Colonic mucosa (tissue), 4 donors: ENCODE results near the gene CCDC122. TPM values are rescaled to one million over a fixed set of nuclear protein-coding genes. Genes with fewer than 3 reads are reported as not detected.

Experiments used
- DNase-seq: peaks from one replicate; pipeline ENCODE4 v3.0.0-alpha.2; 2020
- H3K27ac ChIP-seq: fragments of 200-600 bp; one replicate; pipeline ENCODE4 v1.8.0; 2021
- H3K27me3 ChIP-seq: fragments of 200-600 bp; one replicate; pipeline ENCODE4 v1.8.0; 2021
- H3K36me3 ChIP-seq: fragments of 200-600 bp; one replicate; pipeline ENCODE4 v1.8.0; 2021
- H3K4me1 ChIP-seq: fragments of 200-600 bp; one replicate; pipeline ENCODE4 v1.8.0; 2021; ENCODE audit warnings: mild to moderate bottlenecking
- H3K4me3 ChIP-seq: fragments of 200-600 bp; one replicate; pipeline ENCODE4 v1.8.0; 2021
- H3K9ac ChIP-seq, 2 donors: one replicate each; pipeline ENCODE4 v1.7.0; 2013; ENCODE audit warnings: control low read depth in 2 of 2, low read depth in 2 of 2, low read length in 2 of 2
- H3K9me3 ChIP-seq: fragments of 200-600 bp; one replicate; pipeline ENCODE4 v1.8.0; 2021
- CTCF ChIP-seq: fragments of 200-600 bp; IDR thresholded peaks from one replicate; pipeline ENCODE4 v1.8.0; 2022; ENCODE audit warnings: antibody characterized with exemption, mild to moderate bottlenecking
- intact Hi-C: fragments of 100-400 bp; cut with DNase I; formaldehyde crosslinking; loops from one replicate; pipeline ENCODE4 v1.14.1; 2022
- total RNA-seq, 2 donors: library from RNA; stranded (reverse); fragmentation: NEBNext Ultra II Directional in 1 of 2; extraction: Animal tissue kit (Norgen Biotek cat#: 25700) in 1 of 2; gene quantifications; one replicate each; pipeline ENCODE4 v1.2.1, GENCODE V29; 2021
- donor health status: healthy.
- donor health status: DM: no; HTN: no; CAD: no.
- donor health status: DM: no; HTN: no; CAD: no.

Gene CCDC122
- total RNA-seq, 2 donors from 2014 or later, result 5.4 to 6.9 TPM

- Histone ChIP-seq H3K36me3 (no peaks in the 10 kb centered on the region), H3K9me3 (no peaks in the 10 kb centered on the region), H3K4me3 (no peak overlapping the region), H3K4me1 (no peaks in the 10 kb centered on the region), H3K27ac (no peak overlapping the region), H3K27me3 (no peaks in the 10 kb centered on the region), H3K9ac (no peak overlapping the region)
- no peak for TF ChIP-seq CTCF
- no peak for DNase-seq
- intact Hi-C loops, result no loop called here
These were observed 82.4 kb downstream of the CCDC122 start for GRCh38 chr13:43797159-43797558.

DNA sequence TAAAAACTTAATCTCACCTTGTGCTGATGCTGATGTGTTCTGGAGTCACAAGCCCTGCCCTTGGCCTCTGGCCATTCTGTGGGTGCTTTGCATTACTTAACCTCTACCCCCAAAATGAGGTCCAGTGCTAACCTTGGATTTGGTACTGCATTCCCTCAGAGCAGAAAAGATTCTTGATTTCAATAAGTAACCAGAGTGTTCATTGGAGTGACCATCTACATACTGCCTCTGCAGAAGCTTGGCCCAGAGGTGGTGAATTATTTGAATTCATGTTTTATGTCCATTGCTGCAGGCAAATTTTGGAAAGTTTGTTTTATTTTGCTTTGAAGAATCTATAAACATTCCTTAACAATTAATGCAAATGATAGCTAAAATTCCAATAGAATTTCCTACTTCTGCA, 85.1 kb downstream of the CCDC122 start:
- no peaks in the 10 kb centered on the region for H3K4me1 ChIP-seq
- no peak overlapping the region for H3K4me3 ChIP-seq
- H3K9me3 ChIP-seq, result no peaks in the 10 kb centered on the region
- TF ChIP-seq CTCF, result no peak
- intact Hi-C loops, result no loop called here
- no peaks in the 10 kb centered on the region for H3K36me3 ChIP-seq
- H3K27ac ChIP-seq, result no peak overlapping the region
- no peaks in the 10 kb centered on the region for H3K27me3 ChIP-seq
- no peak overlapping the region for H3K9ac ChIP-seq
- DNase-seq, result no peak

GRCh38 chr13:43792076-43792881, 87.3 kb downstream of the CCDC122 start:
- Histone ChIP-seq H3K9ac (no peak overlapping the region), H3K27me3 (no peaks in the 10 kb centered on the region), H3K4me3 (no peak overlapping the region), H3K4me1 (peaks cover 2% of the 10 kb centered on the region), H3K9me3 (no peaks in the 10 kb centered on the region), H3K27ac (no peak overlapping the region), H3K36me3 (no peaks in the 10 kb centered on the region)
- intact Hi-C loops, result no loop called here
- DNase-seq, result no peak
- no peak for TF ChIP-seq CTCF

DNA sequence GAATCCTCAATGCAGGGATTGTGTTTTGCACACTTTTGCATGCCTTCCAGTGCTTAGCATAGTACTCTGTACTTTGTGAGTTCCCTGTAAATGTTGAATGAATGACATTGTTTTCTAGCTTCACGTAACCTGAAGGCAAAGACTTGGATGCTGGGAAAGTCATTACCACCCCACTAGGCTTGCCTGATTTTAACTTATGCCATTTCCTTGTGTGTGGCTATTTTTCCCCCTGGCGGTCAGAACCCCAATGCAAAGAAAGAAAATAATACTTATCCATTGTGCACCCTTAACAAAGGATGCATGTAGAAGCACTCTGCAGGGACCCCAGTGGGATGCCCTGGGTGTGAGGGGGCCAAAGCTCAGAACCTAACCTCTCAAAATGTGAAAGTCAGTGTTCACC, 91.5 kb downstream of the CCDC122 start:
- Histone ChIP-seq H3K4me1 (peaks cover 3% of the 10 kb centered on the region), H3K9me3 (no peaks in the 10 kb centered on the region), H3K27me3 (peaks cover 9% of the 10 kb centered on the region), H3K27ac (no peak overlapping the region), H3K9ac (no peak overlapping the region), H3K36me3 (no peaks in the 10 kb centered on the region), H3K4me3 (no peak overlapping the region)
- no peak for TF ChIP-seq CTCF
- intact Hi-C loops, result no loop called here
- no peak for DNase-seq

DNA sequence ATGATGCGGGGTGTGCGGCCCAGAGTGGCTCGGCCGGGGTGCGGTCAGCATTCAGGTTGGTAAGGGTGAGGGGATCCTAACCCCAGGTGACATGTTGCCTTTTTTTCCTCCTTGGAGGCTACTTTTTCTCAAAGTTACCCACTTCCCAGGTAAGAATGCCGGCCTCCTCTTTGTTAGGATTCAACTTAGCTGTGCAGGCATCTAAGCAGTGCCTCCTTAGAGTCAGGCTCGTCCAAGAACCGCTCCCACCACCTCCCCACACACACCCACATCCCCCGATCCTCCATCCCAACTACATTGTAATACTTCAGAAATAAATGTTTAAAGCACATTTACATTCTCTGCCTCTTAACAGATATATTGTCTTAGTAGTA, 92.0 kb downstream of the CCDC122 start:
- TF ChIP-seq CTCF, result no peak
- Histone ChIP-seq H3K4me1 (peaks cover 3% of the 10 kb centered on the region), H3K27me3 (peaks cover 9% of the 10 kb centered on the region), H3K36me3 (no peaks in the 10 kb centered on the region), H3K27ac (peak overlapping the region; percentile 66), H3K4me3 (peak overlapping the region; percentile 50), H3K9me3 (no peaks in the 10 kb centered on the region), H3K9ac (no peak overlapping the region)
- intact Hi-C loops, result no loop called here
- DNase-seq, result no peak
